ENCODE data around the gene MIP. TPM values are rescaled to one million over a fixed set of nuclear protein-coding genes. Genes with fewer than 3 reads are reported as not detected.

The MIP gene
- total and polyA plus RNA-seq, 2 of the 13 experiments (the other 11 are each of a cell fraction or from before 2014, with no cell fraction given), result not detected

DNA sequence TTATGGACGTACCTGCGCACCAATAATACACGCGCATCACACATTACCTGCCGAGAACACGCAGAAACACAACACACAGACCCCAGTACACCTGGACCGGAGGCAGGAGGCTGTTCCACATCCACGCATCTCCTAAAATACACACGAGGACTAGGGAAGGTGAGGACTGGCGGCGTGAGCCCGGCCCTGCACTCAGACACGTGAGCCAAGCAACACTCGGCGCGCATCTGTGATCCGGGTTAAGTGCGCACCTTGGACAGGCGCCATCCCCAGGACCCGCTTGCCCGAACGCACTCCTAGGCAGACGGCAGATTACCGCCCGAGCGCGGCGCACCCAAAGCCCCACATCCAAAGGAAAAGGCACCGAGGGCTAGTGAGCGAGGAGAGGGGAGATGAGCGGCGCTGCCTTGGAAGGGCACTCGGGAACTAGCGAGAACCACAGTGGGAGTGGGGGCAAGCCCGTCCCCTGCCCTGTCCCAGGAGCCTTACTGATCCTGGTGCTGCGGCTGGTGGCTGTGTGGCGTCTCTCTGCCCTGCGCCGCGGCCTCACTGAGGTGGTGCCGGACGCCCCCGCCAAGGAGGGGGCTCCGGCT, 33.1 kb upstream of the MIP start (continued):
- TF ChIP-seq, protein P1, sequence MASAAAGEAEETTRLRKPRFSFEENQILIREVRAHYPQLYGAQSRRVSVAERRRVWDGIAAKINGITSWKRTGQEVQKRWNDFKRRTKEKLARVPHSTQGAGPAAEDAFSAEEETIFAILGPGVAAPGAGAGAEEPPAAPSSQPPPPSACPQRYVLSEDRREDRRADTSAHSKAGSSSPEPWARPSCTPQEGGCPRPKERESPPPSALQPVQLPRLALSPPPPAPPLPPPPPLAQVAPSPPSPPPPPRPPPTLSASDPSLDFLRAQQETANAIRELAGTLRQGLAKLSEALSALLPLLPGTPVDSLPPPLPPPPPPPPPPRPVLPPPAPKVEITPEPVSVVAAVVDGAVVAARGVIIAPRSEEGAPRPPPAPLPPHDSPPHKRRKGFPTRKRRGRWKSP (CRISPR knock-in tag; IDR thresholded peaks at IDR 0.05), result peak; percentile 81; the same call in 1 of the 2 replicates
- TF ChIP-seq HNF4G (IDR thresholded peaks at IDR 0.05; ENCODE audit: borderline replicate concordance, low read depth, low read length), result no peak
- 0 out of 2 replicates have a peak, but pooled peaks have one; percentile 50 for TF ChIP-seq HNF4G (CRISPR knock-in tag; IDR thresholded peaks at IDR 0.05; ENCODE audit: borderline replicate concordance, low read depth)
- TF ChIP-seq ZNF205 (CRISPR knock-in tag; IDR thresholded peaks at IDR 0.05), result 0 out of 2 replicates have a peak, but pooled peaks have one; percentile 19
- no peak; the same call in 1 of the 2 replicates for TF ChIP-seq ZSCAN9 (CRISPR knock-in tag; IDR thresholded peaks at IDR 0.05; ENCODE audit: borderline replicate concordance)
- peak; percentile 53; the same call in 1 of the 2 replicates for TF ChIP-seq SMAD1 (CRISPR knock-in tag; IDR thresholded peaks at IDR 0.05; ENCODE audit: borderline replicate concordance, low read depth)
- TF ChIP-seq ERF (CRISPR knock-in tag; IDR thresholded peaks at IDR 0.05), result no peak
- TF ChIP-seq MEF2D (CRISPR knock-in tag; IDR thresholded peaks at IDR 0.05), result peak; percentile 44; the same call in 1 of the 2 replicates
- TF ChIP-seq, protein P2, sequence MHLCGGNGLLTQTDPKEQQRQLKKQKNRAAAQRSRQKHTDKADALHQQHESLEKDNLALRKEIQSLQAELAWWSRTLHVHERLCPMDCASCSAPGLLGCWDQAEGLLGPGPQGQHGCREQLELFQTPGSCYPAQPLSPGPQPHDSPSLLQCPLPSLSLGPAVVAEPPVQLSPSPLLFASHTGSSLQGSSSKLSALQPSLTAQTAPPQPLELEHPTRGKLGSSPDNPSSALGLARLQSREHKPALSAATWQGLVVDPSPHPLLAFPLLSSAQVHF (CRISPR knock-in tag; IDR thresholded peaks at IDR 0.05), result 0 out of 2 replicates have a peak, but pooled peaks have one; percentile 23
- 0 out of 2 replicates have a peak, but pooled peaks have one; percentile 59 for TF ChIP-seq ZBTB20 (CRISPR knock-in tag; IDR thresholded peaks at IDR 0.05; ENCODE audit: borderline replicate concordance, low read depth)
- TF ChIP-seq RFX3 (CRISPR knock-in tag; IDR thresholded peaks at IDR 0.05), result no peak
- TF ChIP-seq, protein P3, sequence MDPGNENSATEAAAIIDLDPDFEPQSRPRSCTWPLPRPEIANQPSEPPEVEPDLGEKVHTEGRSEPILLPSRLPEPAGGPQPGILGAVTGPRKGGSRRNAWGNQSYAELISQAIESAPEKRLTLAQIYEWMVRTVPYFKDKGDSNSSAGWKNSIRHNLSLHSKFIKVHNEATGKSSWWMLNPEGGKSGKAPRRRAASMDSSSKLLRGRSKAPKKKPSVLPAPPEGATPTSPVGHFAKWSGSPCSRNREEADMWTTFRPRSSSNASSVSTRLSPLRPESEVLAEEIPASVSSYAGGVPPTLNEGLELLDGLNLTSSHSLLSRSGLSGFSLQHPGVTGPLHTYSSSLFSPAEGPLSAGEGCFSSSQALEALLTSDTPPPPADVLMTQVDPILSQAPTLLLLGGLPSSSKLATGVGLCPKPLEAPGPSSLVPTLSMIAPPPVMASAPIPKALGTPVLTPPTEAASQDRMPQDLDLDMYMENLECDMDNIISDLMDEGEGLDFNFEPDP (CRISPR knock-in tag; conservative IDR thresholded peaks at IDR 0.05), result 0 out of 2 replicates have a peak, but pooled peaks have one; percentile 28
- TF ChIP-seq AGO2 (optimal IDR thresholded peaks at IDR 0.05; ENCODE audit: low read depth, low read length), result peak; percentile 52
- TF ChIP-seq HHEX (CRISPR knock-in tag; IDR thresholded peaks at IDR 0.05), result no peak
- TF ChIP-seq PHF20 (CRISPR knock-in tag; IDR thresholded peaks at IDR 0.05), result no peak
- 0 out of 3 replicates have a peak, but pooled peaks have one; percentile 11 for TF ChIP-seq MXI1 (IDR thresholded peaks at IDR 0.05; ENCODE audit: borderline replicate concordance, low read depth, low read length)
- TF ChIP-seq ZNF768 (CRISPR knock-in tag; IDR thresholded peaks at IDR 0.05), result peak; percentile 78
- TF ChIP-seq BORCS8-MEF2B (CRISPR knock-in tag; IDR thresholded peaks at IDR 0.05), result peak; percentile 62; the same call in 1 of the 2 replicates
- TF ChIP-seq, protein P4, sequence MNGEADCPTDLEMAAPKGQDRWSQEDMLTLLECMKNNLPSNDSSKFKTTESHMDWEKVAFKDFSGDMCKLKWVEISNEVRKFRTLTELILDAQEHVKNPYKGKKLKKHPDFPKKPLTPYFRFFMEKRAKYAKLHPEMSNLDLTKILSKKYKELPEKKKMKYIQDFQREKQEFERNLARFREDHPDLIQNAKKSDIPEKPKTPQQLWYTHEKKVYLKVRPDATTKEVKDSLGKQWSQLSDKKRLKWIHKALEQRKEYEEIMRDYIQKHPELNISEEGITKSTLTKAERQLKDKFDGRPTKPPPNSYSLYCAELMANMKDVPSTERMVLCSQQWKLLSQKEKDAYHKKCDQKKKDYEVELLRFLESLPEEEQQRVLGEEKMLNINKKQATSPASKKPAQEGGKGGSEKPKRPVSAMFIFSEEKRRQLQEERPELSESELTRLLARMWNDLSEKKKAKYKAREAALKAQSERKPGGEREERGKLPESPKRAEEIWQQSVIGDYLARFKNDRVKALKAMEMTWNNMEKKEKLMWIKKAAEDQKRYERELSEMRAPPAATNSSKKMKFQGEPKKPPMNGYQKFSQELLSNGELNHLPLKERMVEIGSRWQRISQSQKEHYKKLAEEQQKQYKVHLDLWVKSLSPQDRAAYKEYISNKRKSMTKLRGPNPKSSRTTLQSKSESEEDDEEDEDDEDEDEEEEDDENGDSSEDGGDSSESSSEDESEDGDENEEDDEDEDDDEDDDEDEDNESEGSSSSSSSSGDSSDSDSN (CRISPR knock-in tag; IDR thresholded peaks at IDR 0.05), result peak; percentile 77

Measured in HepG2 (cell line).